Prostate gland (tissue), 2 donors: Measurements from ENCODE around the gene SLC39A11. TPM values are rescaled to one million over a fixed set of nuclear protein-coding genes. Genes with fewer than 3 reads are reported as not detected.

ENCODE experiments used
- DNase-seq: peaks from one replicate; pipeline ENCODE4 v3.0.0-alpha.2; 2019; ENCODE audit warnings: low spot score
- H3K27ac ChIP-seq, 2 donors: fragments of 200-600 bp; sonication (generic); 2 replicates each; pipeline ENCODE4 v1.5.1; 2017 to 2019
- H3K27me3 ChIP-seq: fragments of 200-600 bp; sonication (generic); replicated peaks from 2 replicates; pipeline ENCODE4 v1.5.1; 2019; ENCODE audit not compliant: insufficient read depth
- H3K36me3 ChIP-seq, 2 donors: fragments of 200-600 bp; sonication (generic); 1 replicate in 1 of 2; 2 replicates in 1 of 2; pipeline versions ENCODE4 v1.5.1 to v1.8.1; 2017 to 2019
- H3K4me1 ChIP-seq: fragments of 200-600 bp; sonication (generic); replicated peaks from 2 replicates; pipeline ENCODE4 v1.5.1; 2019
- H3K4me3 ChIP-seq, 2 donors: fragments of 200-600 bp; sonication (generic); 2 replicates each; pipeline ENCODE4 v1.5.1; 2017 to 2019
- H3K9me3 ChIP-seq: fragments of 200-600 bp; sonication (generic); 2 replicates; pipeline ENCODE4 v1.5.1; 2017
- CTCF ChIP-seq, 4 experiments: fragments of 200-600 bp in 2 of 4; fragments of 450-650 bp in 2 of 4; sonication (generic) in 2 of 4; IDR thresholded peaks; 1 replicate in 3 of 4; 2 replicates in 1 of 4; pipeline ENCODE4 v1.5.1; 2016 to 2019; ENCODE audit warnings: antibody characterized with exemption in 4 of 4, mild to moderate bottlenecking in 2 of 4, moderate library complexity in 2 of 4
- POLR2A ChIP-seq: fragments of 450-650 bp; IDR thresholded peaks from one replicate; pipeline ENCODE4 v1.6.1; 2016; ENCODE audit warnings: antibody characterized with exemption, mild to moderate bottlenecking
- POLR2AphosphoS5 ChIP-seq: sonication (generic); formaldehyde crosslinking; IDR thresholded peaks from one replicate; pipeline ENCODE4 v1.6.1; 2017; ENCODE audit warnings: antibody characterized with exemption
- WGBS: methylation state at CpG from one replicate; pipeline ENCODE4 v1.1.5; 2018; 5-methylcytosine and 5-hydroxymethylcytosine counted together
- intact Hi-C: fragments of 100-400 bp; cut with DNase I; formaldehyde crosslinking; loops from one replicate; pipeline ENCODE4 v1.14.2; 2022
- total RNA-seq, 2 donors: library from RNA; depleted of rRNA; stranded (reverse); fragments of >200 nt; gene quantifications; one replicate each; pipeline ENCODE4 v1.1.0, GENCODE V29; 2016

Gene SLC39A11
- total RNA-seq, 2 donors from 2014 or later, result 15.1 to 29.7 TPM

- no peaks in the 10 kb centered on the region for H3K4me1 ChIP-seq
- no peak overlapping the region for H3K27ac ChIP-seq
- no peaks in the 10 kb centered on the region for H3K36me3 ChIP-seq
- H3K4me3 ChIP-seq, result no peak overlapping the region
- DNase-seq, result no peak
- 80% methylated on average over 2 of the region's 2 CpGs for WGBS
- intact Hi-C loops, result no loop called here
- H3K27me3 ChIP-seq, result no peaks in the 10 kb centered on the region
- H3K9me3 ChIP-seq, result no peaks in the 10 kb centered on the region
- no peak for TF ChIP-seq POLR2AphosphoS5
- TF ChIP-seq CTCF (IDR thresholded peaks at IDR 0.05), result no peak
- TF ChIP-seq POLR2A, result no peak
Observed at GRCh38 chr17:73022694-73023093, 69.8 kb downstream of the SLC39A11 start.

GRCh38 chr17:73021771-73022170, 70.7 kb downstream of the SLC39A11 start:
- H3K4me3 ChIP-seq, result no peak overlapping the region
- H3K9me3 ChIP-seq, result no peaks in the 10 kb centered on the region
- H3K27ac ChIP-seq, result no peak overlapping the region
- no peaks in the 10 kb centered on the region for H3K36me3 ChIP-seq
- no peaks in the 10 kb centered on the region for H3K27me3 ChIP-seq
- no peaks in the 10 kb centered on the region for H3K4me1 ChIP-seq
- DNase-seq, result no peak
- intact Hi-C loops, result no loop called here
- WGBS, result 91% methylated on average over 12 of the region's 12 CpGs
- TF ChIP-seq POLR2A (no peak), CTCF (IDR thresholded peaks at IDR 0.05) (no peak), POLR2AphosphoS5 (no peak)

GRCh38 chr17:73020110-73020509, 72.4 kb downstream of the SLC39A11 start:
- no peaks in the 10 kb centered on the region for H3K27me3 ChIP-seq
- no peaks in the 10 kb centered on the region for H3K9me3 ChIP-seq
- no peak for TF ChIP-seq POLR2AphosphoS5
- TF ChIP-seq CTCF (IDR thresholded peaks at IDR 0.05), result no peak
- no peak for TF ChIP-seq POLR2A
- H3K27ac ChIP-seq, result no peak overlapping the region
- intact Hi-C loops, result no loop called here
- H3K4me3 ChIP-seq, result no peak overlapping the region
- no peaks in the 10 kb centered on the region for H3K36me3 ChIP-seq
- 95% methylated on average over 4 of the region's 4 CpGs for WGBS
- no peaks in the 10 kb centered on the region for H3K4me1 ChIP-seq
- DNase-seq, result no peak

- intact Hi-C loops, result no loop called here
- Histone ChIP-seq H3K27me3 (no peaks in the 10 kb centered on the region), H3K36me3 (no peaks in the 10 kb centered on the region), H3K4me1 (no peaks in the 10 kb centered on the region), H3K4me3 (no peak overlapping the region), H3K9me3 (no peaks in the 10 kb centered on the region), H3K27ac (no peak overlapping the region)
- TF ChIP-seq POLR2AphosphoS5 (no peak), POLR2A (no peak), CTCF (IDR thresholded peaks at IDR 0.05) (no peak)
- DNase-seq, result no peak
Observed at GRCh38 chr17:73018599-73018998, 73.9 kb downstream of the SLC39A11 start.

DNA sequence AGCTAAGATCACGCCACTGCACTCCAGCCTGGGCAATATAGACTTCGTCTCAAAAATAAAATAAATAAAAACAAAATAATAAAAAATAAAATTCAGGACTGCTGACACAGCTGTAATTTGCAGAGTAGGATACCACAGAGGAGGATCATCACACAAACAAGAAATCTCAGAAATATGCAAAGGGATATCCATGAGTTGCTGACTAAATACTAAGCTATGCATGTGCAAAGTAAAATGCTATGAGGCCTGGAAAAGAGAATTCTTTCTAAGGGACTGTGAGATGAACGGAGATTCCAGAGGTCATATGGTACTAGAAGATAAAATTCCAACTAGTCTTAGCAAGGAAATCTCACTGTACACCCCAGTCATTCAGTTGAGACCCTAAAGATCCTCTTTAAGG, 74.8 kb downstream of the SLC39A11 start:
- TF ChIP-seq POLR2A (no peak), POLR2AphosphoS5 (no peak), CTCF (IDR thresholded peaks at IDR 0.05) (no peak)
- no peak overlapping the region for H3K27ac ChIP-seq
- WGBS, result 95% methylated on average over 3 of the region's 3 CpGs
- no peak for DNase-seq
- intact Hi-C loops, result no loop called here
- no peaks in the 10 kb centered on the region for H3K36me3 ChIP-seq
- no peaks in the 10 kb centered on the region for H3K9me3 ChIP-seq
- H3K4me3 ChIP-seq, result no peak overlapping the region
- H3K4me1 ChIP-seq, result no peaks in the 10 kb centered on the region
- H3K27me3 ChIP-seq, result no peaks in the 10 kb centered on the region
